ENCODE results near the gene LYRM9. TPM values are rescaled to one million over a fixed set of nuclear protein-coding genes. Genes with fewer than 3 reads are reported as not detected.
"Not testable (repeated sequence)": the region's sequence is repeated elsewhere in the genome, so short reads cannot be mapped to it uniquely, and the experiment has no call there.

Gene LYRM9
- total RNA-seq, 1 experiment from 2014 or later = 2.8 TPM

DNA sequence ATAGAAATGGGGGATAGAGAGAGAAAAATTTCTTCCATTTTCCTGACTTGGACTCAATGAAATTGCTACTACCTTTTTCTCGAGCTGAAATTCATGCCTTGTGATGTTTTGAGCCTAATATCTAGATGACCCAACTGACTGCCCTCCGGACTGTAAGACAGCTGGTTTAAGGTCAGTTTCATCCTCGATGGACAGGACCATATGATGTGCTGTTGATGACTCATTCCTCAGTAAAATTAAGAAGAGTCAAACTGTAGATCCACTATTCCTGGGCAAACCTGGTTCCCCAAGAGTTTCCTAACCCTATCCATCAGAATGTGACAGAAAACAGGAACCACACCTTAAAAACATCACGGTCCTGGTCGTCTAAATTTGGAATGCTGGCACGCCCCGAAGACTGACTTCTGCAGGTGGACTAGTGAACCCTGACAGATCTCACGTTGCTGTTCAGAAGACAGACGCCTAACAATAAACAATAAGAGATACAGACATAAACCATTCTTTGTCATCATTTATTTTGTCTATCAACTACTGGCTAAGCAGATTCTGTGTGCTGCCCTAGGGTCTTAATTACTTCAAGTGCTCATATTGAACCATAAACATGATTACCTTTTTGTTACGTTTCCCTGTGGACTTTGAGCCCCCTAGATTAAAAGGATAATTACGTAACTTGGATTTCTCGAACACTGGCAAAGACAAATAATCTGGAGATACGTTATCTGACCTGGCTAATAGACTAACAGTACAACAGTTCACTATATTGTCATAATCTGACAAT is 47.7 kb downstream of the LYRM9 start:
- CTCF ChIA-PET = no interaction called here
- TF ChIP-seq EZH2 (IDR thresholded peaks at IDR 0.05; ENCODE audit: borderline replicate concordance, low read depth, low read length, poor library complexity, severe bottlenecking) = no peak
- TF ChIP-seq, protein P1, sequence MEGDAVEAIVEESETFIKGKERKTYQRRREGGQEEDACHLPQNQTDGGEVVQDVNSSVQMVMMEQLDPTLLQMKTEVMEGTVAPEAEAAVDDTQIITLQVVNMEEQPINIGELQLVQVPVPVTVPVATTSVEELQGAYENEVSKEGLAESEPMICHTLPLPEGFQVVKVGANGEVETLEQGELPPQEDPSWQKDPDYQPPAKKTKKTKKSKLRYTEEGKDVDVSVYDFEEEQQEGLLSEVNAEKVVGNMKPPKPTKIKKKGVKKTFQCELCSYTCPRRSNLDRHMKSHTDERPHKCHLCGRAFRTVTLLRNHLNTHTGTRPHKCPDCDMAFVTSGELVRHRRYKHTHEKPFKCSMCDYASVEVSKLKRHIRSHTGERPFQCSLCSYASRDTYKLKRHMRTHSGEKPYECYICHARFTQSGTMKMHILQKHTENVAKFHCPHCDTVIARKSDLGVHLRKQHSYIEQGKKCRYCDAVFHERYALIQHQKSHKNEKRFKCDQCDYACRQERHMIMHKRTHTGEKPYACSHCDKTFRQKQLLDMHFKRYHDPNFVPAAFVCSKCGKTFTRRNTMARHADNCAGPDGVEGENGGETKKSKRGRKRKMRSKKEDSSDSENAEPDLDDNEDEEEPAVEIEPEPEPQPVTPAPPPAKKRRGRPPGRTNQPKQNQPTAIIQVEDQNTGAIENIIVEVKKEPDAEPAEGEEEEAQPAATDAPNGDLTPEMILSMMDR (conservative IDR thresholded peaks at IDR 0.05; ENCODE audit: low read depth, low read length) = no peak

DNA sequence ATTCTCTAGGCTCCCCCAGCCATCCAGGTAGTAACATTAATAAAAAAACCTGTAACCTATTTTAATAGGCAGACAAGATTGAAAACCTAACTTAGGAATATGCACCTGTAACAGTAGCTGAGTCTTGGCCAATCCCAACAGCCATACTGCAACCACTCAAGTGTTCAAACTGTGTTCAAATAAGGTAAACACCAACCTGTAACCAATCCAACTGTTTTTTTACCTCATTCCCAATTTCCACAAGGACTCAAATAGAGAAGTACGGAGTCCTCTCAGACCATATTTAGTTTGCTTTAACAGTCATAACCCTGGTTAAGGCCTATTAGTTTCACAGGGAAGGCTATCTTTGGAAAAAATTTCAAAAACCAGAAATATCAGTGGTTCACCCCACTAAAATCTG is 52.5 kb downstream of the LYRM9 start:
- no TSS peak for BruUV-seq (replicated peaks)
- H3K36me3 ChIP-seq (ENCODE audit: insufficient read depth, low read length, poor library complexity, severe bottlenecking) = no peaks in the 10 kb centered on the region
- no peak overlapping the region for H3K27ac ChIP-seq (ENCODE audit: low read depth, low read length, poor library complexity, severe bottlenecking)
- H3K4me3 ChIP-seq (ENCODE audit: low read depth, low read length, poor library complexity, severe bottlenecking) = no peak overlapping the region
- H3K27me3 ChIP-seq (replicated peaks; ENCODE audit: insufficient read depth, low read depth, low read length, poor library complexity) = no peaks in the 10 kb centered on the region
- TF ChIP-seq, protein P1 (conservative IDR thresholded peaks at IDR 0.05; ENCODE audit: low read depth, low read length) = no peak
- no peak for TF ChIP-seq EZH2 (IDR thresholded peaks at IDR 0.05; ENCODE audit: borderline replicate concordance, low read depth, low read length, poor library complexity, severe bottlenecking)
- no peaks in the 10 kb centered on the region for H3K4me1 ChIP-seq (ENCODE audit: insufficient read depth, low read length, poor library complexity, severe bottlenecking)
- no peaks in the 10 kb centered on the region for H3K9me3 ChIP-seq (ENCODE audit: low read depth, low read length, poor library complexity, severe bottlenecking)
- no peak for DNase-seq (ENCODE audit: low spot score)
- POLR2A ChIA-PET (ENCODE audit: low non-redundant PET) = no interaction called here
- CTCF ChIA-PET = no interaction called here
- intact Hi-C loops (cut with micrococcal nuclease; ENCODE audit: unreplicated experiment) = no loop called here

More for the DNA sequence above, 47.7 kb downstream of the LYRM9 start:
- H3K9me3 ChIP-seq (ENCODE audit: low read depth, low read length, poor library complexity, severe bottlenecking) = no peaks in the 10 kb centered on the region
- POLR2A ChIA-PET (ENCODE audit: low non-redundant PET) = no interaction called here
- H3K27me3 ChIP-seq (replicated peaks; ENCODE audit: insufficient read depth, low read depth, low read length, poor library complexity) = no peaks in the 10 kb centered on the region
- intact Hi-C loops (cut with micrococcal nuclease; ENCODE audit: unreplicated experiment) = no loop called here
- DNase-seq (ENCODE audit: low spot score) = no peak
- H3K4me3 ChIP-seq (ENCODE audit: low read depth, low read length, poor library complexity, severe bottlenecking) = no peak overlapping the region
- no peak overlapping the region for H3K27ac ChIP-seq (ENCODE audit: low read depth, low read length, poor library complexity, severe bottlenecking)
- H3K4me1 ChIP-seq (ENCODE audit: insufficient read depth, low read length, poor library complexity, severe bottlenecking) = no peaks in the 10 kb centered on the region
- no TSS peak for BruUV-seq (replicated peaks)
- no peaks in the 10 kb centered on the region for H3K36me3 ChIP-seq (ENCODE audit: insufficient read depth, low read length, poor library complexity, severe bottlenecking)

DNA sequence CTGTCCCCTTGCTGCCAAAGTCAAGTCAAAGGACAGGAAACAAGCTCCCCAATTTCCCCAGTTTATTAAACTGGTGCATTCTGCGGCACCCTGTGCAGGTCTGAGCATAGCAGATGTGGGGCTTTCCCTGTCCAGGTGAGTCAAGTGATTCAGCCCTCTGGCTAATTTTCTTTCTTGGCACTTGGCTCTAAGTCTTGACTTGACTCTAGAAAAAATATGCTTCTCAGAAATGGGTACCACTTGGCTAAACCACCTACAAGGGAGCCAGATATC is 52.8 kb downstream of the LYRM9 start:
- intact Hi-C loops (cut with micrococcal nuclease; ENCODE audit: unreplicated experiment); CTCF ChIA-PET; POLR2A ChIA-PET (ENCODE audit: low non-redundant PET): not testable (repeated sequence)

DNA sequence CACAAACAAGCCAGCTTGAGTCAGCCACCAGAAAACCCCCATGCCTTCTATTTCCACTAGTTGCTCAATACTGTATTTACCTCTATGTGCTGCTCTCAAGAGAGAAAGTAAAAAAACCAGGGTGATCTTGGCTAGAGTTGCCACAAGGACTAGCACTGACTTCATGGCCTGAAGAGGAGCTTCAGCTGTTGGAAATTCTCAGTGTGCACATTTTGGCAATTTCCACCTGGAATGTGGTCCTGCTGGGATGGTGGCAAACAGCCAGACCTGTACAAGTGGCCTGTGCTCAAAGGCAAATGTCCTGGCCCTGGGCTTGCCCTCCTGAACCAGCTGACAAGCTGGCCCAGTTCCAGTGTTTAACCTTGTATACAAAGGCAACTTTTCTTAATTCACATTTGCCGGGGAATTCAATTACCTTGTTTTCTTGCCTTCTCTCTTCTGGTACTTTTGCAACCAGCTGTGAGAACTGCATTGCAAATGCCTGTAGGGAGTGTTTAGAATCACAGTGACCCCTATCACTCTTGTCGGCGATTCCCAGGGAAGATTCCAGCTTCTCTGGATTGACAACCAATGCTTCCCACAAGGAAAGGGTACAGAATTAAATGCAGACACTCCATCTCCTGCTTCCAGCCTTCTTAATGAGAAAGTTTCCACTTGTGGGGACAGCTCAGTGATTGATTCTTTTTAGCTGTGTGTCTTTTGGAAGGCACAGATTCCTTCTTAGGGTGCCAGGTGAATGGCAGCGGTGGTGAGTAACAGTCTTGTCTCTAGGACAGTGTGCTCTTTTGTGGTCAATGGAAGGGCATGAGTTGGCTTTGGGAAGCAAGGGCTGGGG is 53.4 kb downstream of the LYRM9 start:
- BruUV-seq (replicated peaks); POLR2A ChIA-PET (ENCODE audit: low non-redundant PET): not testable (repeated sequence)

More for the DNA sequence above, 52.8 kb downstream of the LYRM9 start:
- not testable (repeated sequence) for BruUV-seq (replicated peaks); H3K4me1 ChIP-seq (ENCODE audit: insufficient read depth, low read length, poor library complexity, severe bottlenecking); H3K27ac ChIP-seq (ENCODE audit: low read depth, low read length, poor library complexity, severe bottlenecking); H3K36me3 ChIP-seq (ENCODE audit: insufficient read depth, low read length, poor library complexity, severe bottlenecking); H3K9me3 ChIP-seq (ENCODE audit: low read depth, low read length, poor library complexity, severe bottlenecking); DNase-seq (ENCODE audit: low spot score); H3K27me3 ChIP-seq (replicated peaks; ENCODE audit: insufficient read depth, low read depth, low read length, poor library complexity); H3K4me3 ChIP-seq (ENCODE audit: low read depth, low read length, poor library complexity, severe bottlenecking)

DNA sequence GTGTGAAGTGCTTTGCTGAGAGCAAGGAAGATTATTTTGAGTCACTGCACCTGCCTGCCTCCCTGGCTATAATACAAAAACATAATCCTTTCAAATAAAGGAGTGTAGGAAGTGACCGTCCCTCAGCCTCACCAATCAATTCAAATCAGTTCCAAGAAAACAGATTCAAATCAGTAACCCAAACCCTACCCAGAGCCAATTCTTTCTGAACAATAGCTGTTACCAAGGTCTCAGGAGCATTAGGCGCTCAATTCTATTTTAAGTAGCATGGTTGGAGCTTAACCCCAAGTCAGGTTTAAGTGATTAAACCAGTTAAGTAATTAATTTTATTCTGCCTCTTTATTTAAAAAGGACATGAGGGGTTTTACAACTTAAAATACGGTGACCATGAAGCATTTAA is 54.6 kb downstream of the LYRM9 start:
- intact Hi-C loops (cut with micrococcal nuclease; ENCODE audit: unreplicated experiment); H3K9me3 ChIP-seq (ENCODE audit: low read depth, low read length, poor library complexity, severe bottlenecking); BruUV-seq (replicated peaks); POLR2A ChIA-PET (ENCODE audit: low non-redundant PET); DNase-seq (ENCODE audit: low spot score); CTCF ChIA-PET; H3K27ac ChIP-seq (ENCODE audit: low read depth, low read length, poor library complexity, severe bottlenecking); H3K4me1 ChIP-seq (ENCODE audit: insufficient read depth, low read length, poor library complexity, severe bottlenecking); H3K36me3 ChIP-seq (ENCODE audit: insufficient read depth, low read length, poor library complexity, severe bottlenecking); H3K4me3 ChIP-seq (ENCODE audit: low read depth, low read length, poor library complexity, severe bottlenecking); H3K27me3 ChIP-seq (replicated peaks; ENCODE audit: insufficient read depth, low read depth, low read length, poor library complexity): not testable (repeated sequence)

More for the DNA sequence above, 53.4 kb downstream of the LYRM9 start:
- H3K27ac ChIP-seq (ENCODE audit: low read depth, low read length, poor library complexity, severe bottlenecking); intact Hi-C loops (cut with micrococcal nuclease; ENCODE audit: unreplicated experiment); H3K4me3 ChIP-seq (ENCODE audit: low read depth, low read length, poor library complexity, severe bottlenecking); H3K4me1 ChIP-seq (ENCODE audit: insufficient read depth, low read length, poor library complexity, severe bottlenecking); CTCF ChIA-PET; H3K9me3 ChIP-seq (ENCODE audit: low read depth, low read length, poor library complexity, severe bottlenecking); H3K36me3 ChIP-seq (ENCODE audit: insufficient read depth, low read length, poor library complexity, severe bottlenecking); DNase-seq (ENCODE audit: low spot score); H3K27me3 ChIP-seq (replicated peaks; ENCODE audit: insufficient read depth, low read depth, low read length, poor library complexity): not testable (repeated sequence)

DNA sequence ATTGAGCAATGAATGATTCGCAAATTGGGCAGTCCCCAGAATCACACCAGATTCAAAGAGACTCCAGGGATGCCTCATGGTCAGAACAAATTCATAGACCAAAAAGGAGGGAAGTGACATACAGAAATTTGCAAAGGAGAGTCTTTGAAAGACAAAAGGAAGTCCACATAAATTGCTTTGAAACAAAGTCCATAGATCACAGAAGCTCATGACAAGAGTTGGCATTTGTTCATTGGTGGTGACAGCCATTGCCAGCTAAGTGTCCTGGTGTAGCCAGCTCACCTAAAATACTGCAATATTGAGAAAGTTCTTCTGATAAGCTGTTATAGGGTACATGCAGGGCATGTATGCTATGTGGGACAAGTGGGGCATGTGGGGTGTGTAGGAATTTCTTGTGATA is 55.4 kb downstream of the LYRM9 start:
- H3K9me3 ChIP-seq (ENCODE audit: low read depth, low read length, poor library complexity, severe bottlenecking); DNase-seq (ENCODE audit: low spot score); H3K27me3 ChIP-seq (replicated peaks; ENCODE audit: insufficient read depth, low read depth, low read length, poor library complexity); intact Hi-C loops (cut with micrococcal nuclease; ENCODE audit: unreplicated experiment); H3K4me3 ChIP-seq (ENCODE audit: low read depth, low read length, poor library complexity, severe bottlenecking); POLR2A ChIA-PET (ENCODE audit: low non-redundant PET); H3K4me1 ChIP-seq (ENCODE audit: insufficient read depth, low read length, poor library complexity, severe bottlenecking); CTCF ChIA-PET; BruUV-seq (replicated peaks); H3K27ac ChIP-seq (ENCODE audit: low read depth, low read length, poor library complexity, severe bottlenecking); H3K36me3 ChIP-seq (ENCODE audit: insufficient read depth, low read length, poor library complexity, severe bottlenecking): not testable (repeated sequence)

All from A673 (cell line).